Hippocampal formation (tissue), 2 donors: ENCODE measurements around the gene METTL15.
A peak's percentile ranks its signal among the peaks of the same experiment; 100 is the strongest.
"Not testable (repeated sequence)": the region's sequence is repeated elsewhere in the genome, so short reads cannot be mapped to it uniquely, and the experiment has no call there.

ENCODE experiments used
- DNase-seq, 2 donors: peaks; one replicate each; lab custom pipeline; 2025; lab: John Stamatoyannopoulos, UW

The METTL15 gene

GRCh38 chr11:28107750-28108618 lies at the start of gene METTL15, which contains the start of gene KIF18A:
Gene METTL15, plus strand, starts transcription at chr11:28108388. Its CDS starts 4,947 bp downstream, at chr11:28113335.
Gene KIF18A, minus strand, starts transcription at chr11:28108156. Its CDS starts 10,209 bp downstream, at chr11:28097947.
- peak; percentile 96 to 100 for DNase-seq

GRCh38 chr11:28071305-28071704 lies 36.9 kb upstream of the METTL15 start:
- no peak for DNase-seq

GRCh38 chr11:28072321-28072720 lies 35.9 kb upstream of the METTL15 start:
- DNase-seq, result no peak

GRCh38 chr11:28077521-28077920 lies 30.7 kb upstream of the METTL15 start:
- DNase-seq, result no peak

- no peak for DNase-seq
Measured at GRCh38 chr11:28083118-28083517, 25.1 kb upstream of the METTL15 start.

- DNase-seq, result no peak
Measured at GRCh38 chr11:28086569-28086968, 21.6 kb upstream of the METTL15 start.

- not testable (repeated sequence) for DNase-seq
Measured at GRCh38 chr11:28087192-28087591, 21.0 kb upstream of the METTL15 start.

- not testable (repeated sequence) for DNase-seq
Measured at GRCh38 chr11:28087693-28088092, 20.5 kb upstream of the METTL15 start.

GRCh38 chr11:28089378-28089777 lies 18.8 kb upstream of the METTL15 start:
- DNase-seq, result no peak

- DNase-seq, result no peak
Measured at GRCh38 chr11:28090052-28090749, 18.0 kb upstream of the METTL15 start.

- DNase-seq, result no peak
Measured at GRCh38 chr11:28092786-28093185, 15.4 kb upstream of the METTL15 start.

- no peak for DNase-seq
Measured at GRCh38 chr11:28098257-28098656, 9.9 kb upstream of the METTL15 start.

- DNase-seq, result no peak
Measured at GRCh38 chr11:28099715-28100114, 8.5 kb upstream of the METTL15 start.

- no peak for DNase-seq
Measured at GRCh38 chr11:28100665-28101064, 7.5 kb upstream of the METTL15 start.

- DNase-seq, result not testable (repeated sequence)
Measured at GRCh38 chr11:28102300-28102699, 5.9 kb upstream of the METTL15 start.

GRCh38 chr11:28104425-28104824 lies 3.8 kb upstream of the METTL15 start:
- no peak for DNase-seq

GRCh38 chr11:28104984-28105383 lies 3.2 kb upstream of the METTL15 start:
- DNase-seq, result no peak

GRCh38 chr11:28105869-28106268 lies 2.3 kb upstream of the METTL15 start:
- DNase-seq, result no peak

- DNase-seq, result no peak
Measured at GRCh38 chr11:28106353-28107043, 1.7 kb upstream of the METTL15 start.

- no peak for DNase-seq
Measured at GRCh38 chr11:28107191-28107749, 918 bp upstream of the METTL15 start.

GRCh38 chr11:28108958-28109357 lies 770 bp downstream of the METTL15 start:
- DNase-seq, result no peak
